BLaER1 (cell line): ENCODE data around the gene NLRC5.
"Not testable (repeated sequence)": the region's sequence is repeated elsewhere in the genome, so short reads cannot be mapped to it uniquely, and the experiment has no call there.

Experiments
- H3K27ac ChIP-seq: shearing (Covaris generic); formaldehyde crosslinking; 2 replicates; pipeline ENCODE4 v1.8.1; 2022
- H3K27me3 ChIP-seq: shearing (Covaris generic); formaldehyde crosslinking; 2 replicates; pipeline ENCODE4 v1.8.1; 2022
- H3K36me3 ChIP-seq: shearing (Covaris generic); formaldehyde crosslinking; 2 replicates; pipeline ENCODE4 v1.8.1; 2022
- H3K4me1 ChIP-seq: shearing (Covaris generic); formaldehyde crosslinking; 2 replicates; pipeline ENCODE4 v1.8.1; 2022
- H3K4me2 ChIP-seq: shearing (Covaris generic); formaldehyde crosslinking; 2 replicates; pipeline ENCODE4 v1.8.1; 2022
- H3K4me3 ChIP-seq: shearing (Covaris generic); formaldehyde crosslinking; 2 replicates; pipeline ENCODE4 v1.8.1; 2022
- H3K9ac ChIP-seq: shearing (Covaris generic); formaldehyde crosslinking; 2 replicates; pipeline ENCODE4 v1.8.1; 2022
- H3K9me3 ChIP-seq: shearing (Covaris generic); formaldehyde crosslinking; 2 replicates; pipeline ENCODE4 v1.8.1; 2022
- H4K20me1 ChIP-seq: shearing (Covaris generic); formaldehyde crosslinking; 2 replicates; pipeline ENCODE4 v1.8.1; 2022
- Cebpa-rat ChIP-seq: shearing (Covaris generic); IDR thresholded peaks from 2 replicates; pipeline ENCODE4 v1.8.1; 2022

NLRC5 gene

GRCh38 chr16:57053206-57053605 lies 63.8 kb downstream of the NLRC5 start:
- Histone ChIP-seq H3K36me3 (peaks cover 99% of the 10 kb centered on the region), H3K4me2 (no peak overlapping the region), H3K27ac (no peak overlapping the region), H4K20me1 (peaks cover 11% of the 10 kb centered on the region; the same call in 1 of the 2 replicates), H3K4me1 (peaks cover under 1% of the 10 kb centered on the region; the same call in 1 of the 2 replicates), H3K4me3 (no peak overlapping the region), H3K9ac (no peak overlapping the region), H3K27me3 (no peaks in the 10 kb centered on the region), H3K9me3 (no peaks in the 10 kb centered on the region)
- TF ChIP-seq Cebpa-rat: no peak

DNA sequence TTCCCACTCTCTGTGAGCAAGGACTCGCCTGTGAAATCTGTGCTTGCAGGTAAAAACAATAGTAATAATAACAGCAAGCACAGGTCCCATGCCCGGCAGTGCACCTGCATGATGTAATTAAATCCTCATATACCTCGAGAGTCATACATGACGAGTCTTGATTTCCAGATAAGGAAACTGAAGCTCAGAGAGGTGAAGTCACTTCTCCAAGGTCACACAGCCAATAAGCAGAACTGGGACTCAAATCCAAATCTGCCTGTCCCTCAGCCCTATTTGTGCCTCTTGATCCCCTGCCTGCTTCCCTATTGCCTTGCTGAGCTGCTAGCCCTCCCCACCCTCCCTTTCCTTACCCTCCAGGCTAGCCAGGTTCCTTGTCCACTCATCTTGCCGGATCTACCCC lies 65.0 kb downstream of the NLRC5 start:
- Histone ChIP-seq H3K27ac (no peak overlapping the region), H3K27me3 (no peaks in the 10 kb centered on the region), H3K4me2 (no peak overlapping the region), H4K20me1 (peaks cover 16% of the 10 kb centered on the region; the same call in 1 of the 2 replicates), H3K36me3 (peaks cover 99% of the 10 kb centered on the region), H3K4me1 (peaks cover 12% of the 10 kb centered on the region), H3K4me3 (no peak overlapping the region), H3K9me3 (no peaks in the 10 kb centered on the region), H3K9ac (no peak overlapping the region)
- no peak for TF ChIP-seq Cebpa-rat

DNA sequence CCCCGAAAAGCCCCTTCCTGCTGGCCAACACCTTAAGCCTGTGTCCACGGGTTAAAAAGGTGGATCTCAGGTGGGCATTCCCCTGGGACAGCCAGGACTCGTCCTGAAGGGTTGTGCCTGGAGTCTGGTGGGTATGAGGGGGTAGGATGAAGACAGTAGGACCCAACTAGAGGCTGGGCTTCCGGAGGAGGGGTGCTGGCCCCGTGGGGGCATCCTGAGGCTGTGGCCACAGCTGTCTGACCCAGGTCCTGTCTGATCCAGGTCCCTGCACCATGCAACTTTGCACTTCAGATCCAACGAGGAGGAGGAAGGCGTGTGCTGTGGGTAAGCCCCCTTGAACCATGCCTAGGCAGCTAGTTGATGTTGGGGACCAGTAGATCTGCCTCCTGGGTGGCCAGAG lies 65.4 kb downstream of the NLRC5 start:
- Histone ChIP-seq H4K20me1 (peaks cover 19% of the 10 kb centered on the region; the same call in 1 of the 2 replicates), H3K27me3 (no peaks in the 10 kb centered on the region), H3K9ac (no peak overlapping the region), H3K4me3 (no peak overlapping the region), H3K27ac (no peak overlapping the region), H3K36me3 (peaks cover 99% of the 10 kb centered on the region), H3K4me2 (no peak overlapping the region), H3K9me3 (no peaks in the 10 kb centered on the region), H3K4me1 (peaks cover 16% of the 10 kb centered on the region)
- TF ChIP-seq Cebpa-rat: no peak

DNA sequence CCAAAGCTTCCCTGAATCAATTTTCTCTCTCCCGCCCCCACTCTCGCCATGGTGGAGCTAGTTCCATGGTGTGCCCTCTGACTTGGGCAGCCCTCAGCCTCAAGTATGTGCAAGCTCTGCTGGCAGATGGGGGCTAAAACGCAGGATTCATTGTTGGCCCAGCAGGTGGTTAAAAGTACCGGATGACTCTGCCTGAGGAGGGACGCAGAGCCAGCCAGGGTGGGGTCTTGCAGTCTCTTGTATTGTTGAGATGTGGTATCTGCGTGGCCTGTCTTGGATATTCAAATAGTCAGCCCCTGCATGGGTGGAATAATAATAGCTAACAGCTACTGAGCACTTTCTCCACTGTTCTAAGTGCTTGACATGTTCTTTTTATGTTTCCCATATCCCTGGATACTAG lies 66.3 kb downstream of the NLRC5 start:
- no peak overlapping the region for H3K9ac ChIP-seq
- H3K36me3 ChIP-seq: peaks cover 99% of the 10 kb centered on the region
- no peak for TF ChIP-seq Cebpa-rat
- H3K27me3 ChIP-seq: no peaks in the 10 kb centered on the region
- no peak overlapping the region for H3K27ac ChIP-seq
- no peaks in the 10 kb centered on the region for H3K9me3 ChIP-seq
- H3K4me2 ChIP-seq: no peak overlapping the region
- H3K4me3 ChIP-seq: no peak overlapping the region
- H4K20me1 ChIP-seq: peaks cover 19% of the 10 kb centered on the region; the same call in 1 of the 2 replicates
- peaks cover 25% of the 10 kb centered on the region for H3K4me1 ChIP-seq

DNA sequence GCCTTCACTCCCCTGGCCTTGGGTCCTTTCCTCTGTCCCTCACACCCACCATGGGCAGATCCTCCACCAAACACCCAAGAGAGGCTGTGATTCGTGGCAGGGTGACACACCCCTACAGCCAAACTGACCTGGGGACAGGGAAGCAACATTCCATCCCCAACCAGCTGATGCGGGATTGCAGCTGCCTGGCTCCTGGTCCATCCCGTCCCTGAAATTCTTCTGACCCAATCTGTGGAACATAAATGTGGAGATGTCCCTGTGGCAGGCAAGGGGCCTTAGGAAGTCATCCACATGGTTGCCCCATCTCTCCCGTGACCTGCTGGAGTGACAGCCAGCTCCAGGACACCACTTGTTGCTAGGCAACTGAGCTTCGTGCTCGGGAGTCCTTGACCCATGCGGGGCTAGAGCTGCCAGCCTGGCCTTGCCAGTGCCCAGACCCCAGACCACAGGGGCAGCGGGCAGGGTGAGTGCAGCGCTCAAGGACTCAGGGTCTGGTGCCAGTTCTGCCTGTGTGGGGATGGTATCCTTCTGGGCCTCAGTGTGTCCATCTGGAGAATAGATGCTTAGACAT lies 69.0 kb downstream of the NLRC5 start:
- TF ChIP-seq Cebpa-rat: no peak
- no peak overlapping the region for H3K9ac ChIP-seq
- H3K27ac ChIP-seq: no peak overlapping the region
- H3K4me1 ChIP-seq: peaks cover 43% of the 10 kb centered on the region
- no peak overlapping the region for H3K4me2 ChIP-seq
- H3K9me3 ChIP-seq: peaks cover 4% of the 10 kb centered on the region; the same call in 1 of the 2 replicates
- peaks cover 95% of the 10 kb centered on the region for H3K36me3 ChIP-seq
- H3K27me3 ChIP-seq: no peaks in the 10 kb centered on the region
- H4K20me1 ChIP-seq: peaks cover 25% of the 10 kb centered on the region; the same call in 1 of the 2 replicates
- H3K4me3 ChIP-seq: no peak overlapping the region

GRCh38 chr16:57060323-57061083 lies 71.1 kb downstream of the NLRC5 start:
- H3K9me3 ChIP-seq: peaks cover 4% of the 10 kb centered on the region; the same call in 1 of the 2 replicates
- H3K27me3 ChIP-seq: no peaks in the 10 kb centered on the region
- H3K4me3 ChIP-seq: no peak overlapping the region
- H3K36me3 ChIP-seq: peaks cover 82% of the 10 kb centered on the region
- peaks cover 43% of the 10 kb centered on the region for H3K4me1 ChIP-seq
- TF ChIP-seq Cebpa-rat: no peak
- H4K20me1 ChIP-seq: peaks cover 17% of the 10 kb centered on the region; the same call in 1 of the 2 replicates
- peak overlapping the region; percentile 64; the same call in 1 of the 2 replicates for H3K9ac ChIP-seq
- H3K27ac ChIP-seq: peak overlapping the region; percentile 74; the same call in 1 of the 2 replicates
- H3K4me2 ChIP-seq: peak overlapping the region; percentile 66

DNA sequence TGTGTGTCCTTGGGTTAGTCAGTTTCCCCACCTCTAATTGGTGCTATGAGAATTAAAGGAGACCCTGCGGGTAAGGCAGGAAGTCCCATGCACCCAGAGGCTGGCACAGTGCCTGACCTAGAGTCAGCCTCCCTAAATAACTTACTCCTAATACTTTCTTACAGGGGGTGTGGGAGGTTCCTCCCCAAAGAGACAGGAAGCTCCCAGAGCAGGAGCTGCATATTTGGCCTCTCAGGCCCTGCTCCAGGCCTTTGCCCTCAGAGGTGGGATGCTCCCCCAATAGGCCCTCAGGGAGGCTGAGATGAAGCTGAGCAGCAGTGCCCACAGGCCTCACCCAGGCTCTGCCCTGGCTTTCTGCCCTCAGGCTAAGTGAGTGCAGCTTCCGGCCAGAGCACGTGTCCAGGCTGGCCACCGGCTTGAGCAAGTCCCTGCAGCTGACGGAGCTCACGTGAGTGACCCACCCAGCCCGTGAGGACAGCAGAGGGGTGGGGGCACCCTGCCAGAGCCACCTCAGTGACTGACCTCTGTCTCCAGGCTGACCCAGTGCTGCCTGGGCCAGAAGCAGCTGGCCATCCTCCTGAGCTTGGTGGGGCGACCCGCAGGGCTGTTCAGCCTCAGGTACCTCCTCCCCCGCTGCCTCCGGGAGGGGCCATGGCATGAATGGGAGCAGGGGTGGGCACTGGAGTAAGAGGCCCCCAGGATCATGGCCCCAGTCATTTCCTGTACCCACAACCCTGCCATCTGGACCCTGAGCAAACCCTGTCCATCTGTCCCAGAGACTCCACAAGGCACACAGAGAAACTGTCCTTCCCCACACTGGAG lies 71.9 kb downstream of the NLRC5 start:
- no peak for TF ChIP-seq Cebpa-rat
- Histone ChIP-seq H3K4me2 (peak overlapping the region; percentile 66), H3K4me1 (peaks cover 43% of the 10 kb centered on the region), H3K9me3 (peaks cover 4% of the 10 kb centered on the region; the same call in 1 of the 2 replicates), H4K20me1 (0 out of 2 replicates have a peak, but pooled peaks cover 13% of the 10 kb centered on the region), H3K27me3 (no peaks in the 10 kb centered on the region), H3K4me3 (no peak overlapping the region), H3K9ac (peak overlapping the region; percentile 64), H3K36me3 (peaks cover 80% of the 10 kb centered on the region), H3K27ac (peak overlapping the region; percentile 74)

- Histone ChIP-seq H3K9me3 (peaks cover 4% of the 10 kb centered on the region; the same call in 1 of the 2 replicates), H3K4me1 (peaks cover 43% of the 10 kb centered on the region), H3K4me2 (no peak overlapping the region), H3K4me3 (no peak overlapping the region), H3K36me3 (peaks cover 80% of the 10 kb centered on the region), H3K9ac (no peak overlapping the region), H3K27ac (no peak overlapping the region), H3K27me3 (no peaks in the 10 kb centered on the region), H4K20me1 (0 out of 2 replicates have a peak, but pooled peaks cover 13% of the 10 kb centered on the region)
- no peak for TF ChIP-seq Cebpa-rat
Observed at GRCh38 chr16:57062329-57062728, 73.0 kb downstream of the NLRC5 start.

DNA sequence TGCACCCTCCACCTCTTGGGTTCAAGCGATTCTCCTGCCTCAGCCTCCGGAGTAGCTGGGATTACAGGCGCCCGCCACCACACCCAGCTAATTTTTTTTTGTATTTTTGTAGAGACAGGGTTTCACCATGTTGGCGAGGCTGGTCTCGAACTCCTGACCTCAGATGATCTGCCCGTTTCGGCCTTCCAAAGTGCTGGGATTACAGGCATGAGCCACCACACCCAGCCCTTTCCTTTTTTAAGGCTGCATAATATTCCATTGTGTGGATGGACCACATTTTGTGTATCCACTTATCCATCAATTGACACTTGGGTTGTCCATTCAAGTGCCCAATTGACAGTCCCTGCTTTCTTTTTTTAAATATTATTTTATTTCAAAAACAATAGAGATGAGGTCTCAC lies 73.8 kb downstream of the NLRC5 start:
- H3K27me3 ChIP-seq, H3K4me2 ChIP-seq, H3K4me3 ChIP-seq, H3K9me3 ChIP-seq, H3K9ac ChIP-seq, H3K27ac ChIP-seq: not testable (repeated sequence)
- Histone ChIP-seq H3K4me1 (peaks cover 43% of the 10 kb centered on the region), H4K20me1 (0 out of 2 replicates have a peak, but pooled peaks cover 13% of the 10 kb centered on the region), H3K36me3 (peaks cover 79% of the 10 kb centered on the region)
